PC-9 (cell line): ENCODE data around the gene ERC1. TPM values are rescaled to one million over a fixed set of nuclear protein-coding genes. Genes with fewer than 3 reads are reported as not detected.

Experiments
- BruUV-seq: library from RNA; stranded (reverse); fragments of 400-500 nt; replicated peaks from 2 replicates; lab custom pipeline; 2021; lab: Mats Ljungman, UMichigan
- CTCF ChIA-PET: fragments of 300-600 bp; sonication (Branson Sonifier 250); formaldehyde crosslinking; loops from one replicate; lab custom pipeline; 2022; ENCODE audit warnings: antibody characterized with exemption; lab: Charles Lee
- POLR2A ChIA-PET: fragments of 300-600 bp; sonication (Branson Sonifier 250); formaldehyde crosslinking; loops from one replicate; lab custom pipeline; 2022; ENCODE audit warnings: antibody characterized with exemption; ENCODE audit not compliant: unreplicated experiment; lab: Charles Lee
- DNase-seq, 2 experiments: peaks; one replicate each; pipeline versions ENCODE4 v3.0.0 to v3.0.0-alpha.2; 2015 to 2022; ENCODE audit warnings: mixed read lengths in 1 of 2
- H2AFZ ChIP-seq: fragments of 200-600 bp; sonication (generic); 2 replicates; pipeline ENCODE4 v1.8.1; 2017; ENCODE audit warnings: antibody characterized with exemption
- H3F3A ChIP-seq: fragments of 200-600 bp; sonication (generic); 2 replicates; pipeline ENCODE4 v1.8.1; 2017; ENCODE audit warnings: antibody characterized with exemption, mild to moderate bottlenecking, low read depth; ENCODE audit not compliant: insufficient read depth
- H3K27ac ChIP-seq: fragments of 200-600 bp; sonication (generic); 2 replicates; pipeline ENCODE4 v1.6.1; 2016; ENCODE audit warnings: mixed run types
- H3K27me3 ChIP-seq: fragments of 200-600 bp; sonication (generic); 2 replicates; pipeline ENCODE4 v1.6.1; 2016; ENCODE audit warnings: low read depth, mixed run types; ENCODE audit not compliant: insufficient read depth
- H3K36me3 ChIP-seq: fragments of 200-600 bp; sonication (generic); 2 replicates; pipeline ENCODE4 v1.6.1; 2016; ENCODE audit warnings: low read depth, mixed run types
- H3K4me1 ChIP-seq: fragments of 200-600 bp; sonication (generic); replicated peaks from 2 replicates; pipeline ENCODE4 v1.6.1; 2016; ENCODE audit warnings: mixed run types; ENCODE audit not compliant: insufficient read depth
- H3K4me2 ChIP-seq: fragments of 200-600 bp; sonication (generic); 2 replicates; pipeline ENCODE4 v1.6.1; 2017; ENCODE audit warnings: mixed run types
- H3K4me3 ChIP-seq: fragments of 200-600 bp; sonication (generic); 2 replicates; pipeline ENCODE4 v1.6.1; 2016; ENCODE audit warnings: mixed run types
- H3K79me2 ChIP-seq: fragments of 200-600 bp; sonication (generic); 2 replicates; pipeline ENCODE4 v1.6.1; 2017; ENCODE audit warnings: low read depth, mixed run types
- H3K9me2 ChIP-seq: fragments of 200-600 bp; sonication (generic); 2 replicates; pipeline ENCODE4 v1.8.1; 2017; ENCODE audit warnings: mild to moderate bottlenecking; ENCODE audit not compliant: insufficient read depth
- H3K9me3 ChIP-seq: fragments of 200-600 bp; sonication (generic); 2 replicates; pipeline ENCODE4 v1.8.1; 2016; ENCODE audit warnings: low read depth; ENCODE audit not compliant: insufficient read depth
- H4K20me1 ChIP-seq: fragments of 200-600 bp; sonication (generic); 2 replicates; pipeline ENCODE4 v1.8.1; 2017; ENCODE audit not compliant: insufficient read depth
- CTCF ChIP-seq: fragments of 200-600 bp; sonication (generic); conservative IDR thresholded peaks from 2 replicates; pipeline ENCODE4 v1.6.1; 2017; ENCODE audit warnings: mixed run types, antibody characterized with exemption, mild to moderate bottlenecking, moderate library complexity
- EZH2 ChIP-seq: fragments of 200-600 bp; sonication (generic); IDR thresholded peaks from 2 replicates; pipeline ENCODE4 v1.8.0; 2017; ENCODE audit warnings: antibody characterized with exemption, low read depth
- intact Hi-C: fragments of 100-400 bp; cut with micrococcal nuclease; formaldehyde crosslinking; loops from one replicate; pipeline ENCODE4 v1.10.0; 2022; ENCODE audit not compliant: unreplicated experiment
- total RNA-seq: library from RNA; stranded (reverse); gene quantifications from 2 replicates; pipeline ENCODE4 v1.2.3, GENCODE V29; 2021

The ERC1 gene
- total RNA-seq, 1 experiment from 2014 or later: 52.0 TPM

- H4K20me1 ChIP-seq: no peaks in the 10 kb centered on the region
- TF ChIP-seq CTCF: no peak
- no peak for TF ChIP-seq EZH2
- H3F3A ChIP-seq: no peaks in the 10 kb centered on the region
- H3K27ac ChIP-seq: no peak overlapping the region
- no peak overlapping the region for H3K4me2 ChIP-seq
- H3K4me3 ChIP-seq: no peak overlapping the region
- no peaks in the 10 kb centered on the region for H3K27me3 ChIP-seq
- H3K79me2 ChIP-seq: no peaks in the 10 kb centered on the region
- no peaks in the 10 kb centered on the region for H3K9me3 ChIP-seq
- no peaks in the 10 kb centered on the region for H3K4me1 ChIP-seq
- H3K36me3 ChIP-seq: no peaks in the 10 kb centered on the region
- intact Hi-C loops: no loop called here
- ChIA-PET POLR2A (no interaction called here), CTCF (no interaction called here)
- no peaks in the 10 kb centered on the region for H3K9me2 ChIP-seq
- BruUV-seq: no TSS peak
- no peak overlapping the region for H2AFZ ChIP-seq
- DNase-seq: no peak
These were observed 497.9 kb downstream of the ERC1 start for GRCh38 chr12:1488908-1489381.

- no TSS peak for BruUV-seq
- CTCF ChIA-PET: no interaction called here
- no peaks in the 10 kb centered on the region for H3K9me3 ChIP-seq
These were observed 501.1 kb downstream of the ERC1 start for GRCh38 chr12:1491983-1492697.

GRCh38 chr12:1493781-1494565 lies 502.9 kb downstream of the ERC1 start:
- Histone ChIP-seq H3F3A (no peaks in the 10 kb centered on the region), H3K9me3 (no peaks in the 10 kb centered on the region), H2AFZ (no peak overlapping the region), H3K4me3 (no peak overlapping the region), H4K20me1 (no peaks in the 10 kb centered on the region), H3K4me1 (no peaks in the 10 kb centered on the region), H3K36me3 (no peaks in the 10 kb centered on the region), H3K27ac (no peak overlapping the region), H3K27me3 (no peaks in the 10 kb centered on the region), H3K79me2 (no peaks in the 10 kb centered on the region), H3K9me2 (no peaks in the 10 kb centered on the region), H3K4me2 (no peak overlapping the region)
- CTCF ChIA-PET: no interaction called here
- intact Hi-C loops: no loop called here
- DNase-seq: no peak
- TF ChIP-seq EZH2 (no peak), CTCF (no peak)
- POLR2A ChIA-PET: no interaction called here
- BruUV-seq: no TSS peak

More at GRCh38 chr12:1491983-1492697, 501.1 kb downstream of the ERC1 start:
- no peaks in the 10 kb centered on the region for H3K27me3 ChIP-seq
- no peak overlapping the region for H3K4me2 ChIP-seq
- H4K20me1 ChIP-seq: no peaks in the 10 kb centered on the region
- no peak for DNase-seq
- H2AFZ ChIP-seq: no peak overlapping the region
- H3K27ac ChIP-seq: no peak overlapping the region
- no peaks in the 10 kb centered on the region for H3F3A ChIP-seq
- intact Hi-C loops: no loop called here
- H3K79me2 ChIP-seq: no peaks in the 10 kb centered on the region
- no peaks in the 10 kb centered on the region for H3K9me2 ChIP-seq
- TF ChIP-seq CTCF (no peak), EZH2 (no peak)
- H3K4me1 ChIP-seq: no peaks in the 10 kb centered on the region
- no peaks in the 10 kb centered on the region for H3K36me3 ChIP-seq
- H3K4me3 ChIP-seq: no peak overlapping the region
- POLR2A ChIA-PET: no interaction called here
